Measurements from ENCODE around the gene CELF4.

Gene CELF4

DNA sequence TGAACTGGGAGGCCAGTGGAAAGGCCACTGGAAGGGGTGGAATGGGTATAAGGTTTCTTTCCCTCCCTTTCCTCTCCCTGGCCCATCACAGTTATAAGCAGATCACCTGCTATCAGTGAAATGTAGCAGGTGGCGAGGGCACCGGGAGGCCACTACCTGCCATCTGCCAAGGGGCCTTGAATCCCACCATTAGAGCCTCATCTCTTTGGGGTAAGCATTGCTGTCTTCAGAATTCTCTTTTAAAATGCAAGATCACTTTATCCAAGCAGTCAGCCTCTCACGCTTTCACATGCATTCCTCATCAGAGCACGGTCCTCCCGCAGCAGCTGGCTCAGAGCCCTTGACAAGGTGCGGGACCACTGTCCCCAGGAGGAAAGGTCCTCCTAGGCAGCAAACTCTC, 268.5 kb downstream of the CELF4 start:
- Histone ChIP-seq H3K4me1 (ENCODE audit: insufficient read depth, low read length) (peaks cover 9% of the 10 kb centered on the region; the same call in 1 of the 2 replicates), H3K9ac (ENCODE audit: low read depth, low read length) (no peak overlapping the region), H3K36me3 (ENCODE audit: insufficient read depth, low read length) (no peaks in the 10 kb centered on the region), H3K9me3 (ENCODE audit: control insufficient read depth, insufficient read depth, low read length) (no peaks in the 10 kb centered on the region)

DNA sequence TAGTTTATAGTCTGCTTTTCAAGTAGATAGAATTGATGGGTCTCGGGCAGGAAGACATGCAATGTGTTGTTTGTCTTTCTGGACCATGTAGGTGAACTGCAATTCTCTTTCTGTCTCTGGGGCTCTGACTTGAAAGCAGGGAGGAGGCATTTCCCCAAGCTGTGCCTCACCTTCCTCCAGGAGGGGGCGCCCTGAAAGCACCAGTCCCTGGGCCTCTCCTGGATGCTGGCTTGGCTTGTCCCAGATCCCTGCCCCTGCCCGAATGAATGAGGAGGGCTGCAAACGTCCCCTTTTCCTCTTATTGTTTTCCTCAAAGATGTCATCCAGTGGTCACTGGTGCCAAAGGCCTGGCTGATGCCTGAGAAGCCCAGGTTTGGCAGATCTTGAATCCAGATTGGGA, 270.6 kb downstream of the CELF4 start:
- no peaks in the 10 kb centered on the region for H3K36me3 ChIP-seq (ENCODE audit: insufficient read depth, low read length)
- H3K9ac ChIP-seq (ENCODE audit: low read depth, low read length): no peak overlapping the region
- H3K4me1 ChIP-seq (ENCODE audit: insufficient read depth, low read length): peaks cover 9% of the 10 kb centered on the region; the same call in 1 of the 2 replicates
- no peaks in the 10 kb centered on the region for H3K9me3 ChIP-seq (ENCODE audit: control insufficient read depth, insufficient read depth, low read length)

GRCh38 chr18:37293359-37293758, 272.2 kb downstream of the CELF4 start:
- H3K36me3 ChIP-seq (ENCODE audit: insufficient read depth, low read length): no peaks in the 10 kb centered on the region
- H3K9me3 ChIP-seq (ENCODE audit: control insufficient read depth, insufficient read depth, low read length): no peaks in the 10 kb centered on the region
- no peaks in the 10 kb centered on the region for H3K4me1 ChIP-seq (ENCODE audit: insufficient read depth, low read length)
- H3K9ac ChIP-seq (ENCODE audit: low read depth, low read length): no peak overlapping the region

DNA sequence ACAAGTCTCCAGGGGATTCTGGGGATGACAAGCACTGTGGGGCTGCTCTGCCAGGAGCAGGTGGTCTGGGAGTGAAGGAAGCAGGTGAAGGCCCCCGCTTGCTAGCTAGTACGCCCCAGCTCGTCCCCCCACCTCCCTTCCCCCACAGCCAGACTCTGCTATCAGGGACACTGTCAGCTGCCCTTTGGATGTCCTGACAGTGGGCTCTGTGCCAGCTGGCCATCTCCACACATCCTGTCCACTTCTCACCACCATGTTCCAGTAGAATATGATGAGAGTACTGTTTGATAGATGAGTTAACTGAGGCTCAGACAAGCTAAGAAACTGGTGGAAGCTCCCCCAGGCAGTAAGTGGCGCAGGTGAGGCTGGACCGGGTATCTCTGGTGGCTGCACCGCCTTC, 276.2 kb downstream of the CELF4 start:
- Histone ChIP-seq H3K9ac (ENCODE audit: low read depth, low read length) (no peak overlapping the region), H3K4me1 (ENCODE audit: insufficient read depth, low read length) (no peaks in the 10 kb centered on the region), H3K9me3 (ENCODE audit: control insufficient read depth, insufficient read depth, low read length) (no peaks in the 10 kb centered on the region), H3K36me3 (ENCODE audit: insufficient read depth, low read length) (no peaks in the 10 kb centered on the region)

DNA sequence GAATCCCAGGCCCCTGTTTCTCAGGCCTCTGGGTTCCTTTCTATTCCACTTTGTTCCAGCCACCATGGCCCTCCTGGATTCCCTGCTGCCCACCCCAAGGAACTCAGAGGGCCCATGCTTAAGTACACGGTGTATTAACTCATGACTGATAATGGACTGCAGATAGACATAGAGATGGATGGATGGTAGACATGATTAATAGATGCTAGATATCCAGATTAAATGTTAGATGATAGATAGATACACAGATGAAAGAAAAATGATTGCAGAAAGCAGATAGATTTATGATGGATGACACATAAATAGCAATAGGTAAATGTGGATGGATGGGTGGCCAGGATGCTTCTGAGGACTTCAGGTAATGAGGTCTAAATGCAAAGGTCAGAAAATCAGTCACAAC, 278.0 kb downstream of the CELF4 start:
- Histone ChIP-seq H3K4me1 (ENCODE audit: insufficient read depth, low read length) (no peaks in the 10 kb centered on the region), H3K36me3 (ENCODE audit: insufficient read depth, low read length) (no peaks in the 10 kb centered on the region), H3K9ac (ENCODE audit: low read depth, low read length) (no peak overlapping the region), H3K9me3 (ENCODE audit: control insufficient read depth, insufficient read depth, low read length) (no peaks in the 10 kb centered on the region)

DNA sequence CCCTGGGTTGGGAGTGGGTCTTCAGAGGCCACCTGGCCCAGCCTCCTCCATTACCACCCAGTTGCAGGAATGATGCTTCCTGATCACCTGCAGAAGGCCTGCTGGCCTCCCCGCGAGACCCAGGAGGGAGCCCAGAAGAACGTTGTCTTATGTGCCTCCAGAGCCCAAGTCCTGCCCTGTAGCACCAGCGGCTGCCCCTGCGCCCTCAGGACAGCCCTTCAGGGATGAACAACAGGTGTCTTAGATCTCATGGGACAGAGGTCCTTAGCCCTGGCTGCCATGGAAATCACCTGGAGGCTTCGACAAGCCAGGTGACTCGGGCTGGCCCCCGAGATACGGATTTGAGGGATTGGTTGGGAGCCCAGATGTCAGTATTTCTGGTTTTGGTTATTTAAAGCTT, 278.8 kb downstream of the CELF4 start:
- H3K4me1 ChIP-seq (ENCODE audit: insufficient read depth, low read length): no peaks in the 10 kb centered on the region
- H3K9ac ChIP-seq (ENCODE audit: low read depth, low read length): no peak overlapping the region
- no peaks in the 10 kb centered on the region for H3K36me3 ChIP-seq (ENCODE audit: insufficient read depth, low read length)
- H3K9me3 ChIP-seq (ENCODE audit: control insufficient read depth, insufficient read depth, low read length): no peaks in the 10 kb centered on the region

- no peaks in the 10 kb centered on the region for H3K9me3 ChIP-seq (ENCODE audit: control insufficient read depth, insufficient read depth, low read length)
- no peaks in the 10 kb centered on the region for H3K4me1 ChIP-seq (ENCODE audit: insufficient read depth, low read length)
- H3K36me3 ChIP-seq (ENCODE audit: insufficient read depth, low read length): no peaks in the 10 kb centered on the region
- no peak overlapping the region for H3K9ac ChIP-seq (ENCODE audit: low read depth, low read length)
These were observed 279.8 kb downstream of the CELF4 start for GRCh38 chr18:37285825-37286224.

GRCh38 chr18:37284260-37284659, 281.3 kb downstream of the CELF4 start:
- Histone ChIP-seq H3K9me3 (ENCODE audit: control insufficient read depth, insufficient read depth, low read length) (no peaks in the 10 kb centered on the region), H3K36me3 (ENCODE audit: insufficient read depth, low read length) (no peaks in the 10 kb centered on the region), H3K4me1 (ENCODE audit: insufficient read depth, low read length) (no peaks in the 10 kb centered on the region), H3K9ac (ENCODE audit: low read depth, low read length) (no peak overlapping the region)

DNA sequence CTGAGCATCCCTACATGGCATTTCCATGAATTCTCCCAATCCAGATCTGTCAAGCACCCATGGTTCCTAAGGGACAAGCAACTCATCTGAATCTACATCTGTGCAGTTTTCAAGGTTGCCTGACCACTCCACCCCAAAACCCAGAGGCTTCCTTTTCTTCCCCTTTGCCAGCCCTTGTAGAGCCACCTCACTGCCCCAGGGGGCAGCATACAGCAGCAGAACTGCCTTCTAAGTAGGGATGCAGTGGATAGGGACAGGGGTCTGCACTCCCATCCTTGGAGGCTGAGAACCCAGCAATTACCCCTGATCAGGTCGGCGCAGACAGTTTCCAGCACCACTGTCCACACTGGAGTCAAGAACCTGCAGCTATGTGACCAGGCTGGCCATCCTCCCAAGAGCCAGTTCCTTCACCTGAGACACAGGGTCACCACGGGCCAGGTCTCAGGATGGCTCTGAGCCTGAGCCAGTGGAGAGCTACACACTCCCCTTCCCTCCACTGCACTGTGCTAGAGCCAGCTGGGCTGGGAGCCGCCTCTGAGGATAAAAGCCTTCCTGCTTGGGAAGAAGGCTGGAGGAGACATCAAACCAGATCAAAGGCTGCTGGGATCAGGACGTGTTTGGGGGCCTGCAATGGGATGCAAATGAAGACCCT, 283.1 kb downstream of the CELF4 start:
- H3K9me3 ChIP-seq (ENCODE audit: control insufficient read depth, insufficient read depth, low read length): no peaks in the 10 kb centered on the region
- no peak overlapping the region for H3K9ac ChIP-seq (ENCODE audit: low read depth, low read length)
- H3K4me1 ChIP-seq (ENCODE audit: insufficient read depth, low read length): no peaks in the 10 kb centered on the region
- H3K36me3 ChIP-seq (ENCODE audit: insufficient read depth, low read length): no peaks in the 10 kb centered on the region

DNA sequence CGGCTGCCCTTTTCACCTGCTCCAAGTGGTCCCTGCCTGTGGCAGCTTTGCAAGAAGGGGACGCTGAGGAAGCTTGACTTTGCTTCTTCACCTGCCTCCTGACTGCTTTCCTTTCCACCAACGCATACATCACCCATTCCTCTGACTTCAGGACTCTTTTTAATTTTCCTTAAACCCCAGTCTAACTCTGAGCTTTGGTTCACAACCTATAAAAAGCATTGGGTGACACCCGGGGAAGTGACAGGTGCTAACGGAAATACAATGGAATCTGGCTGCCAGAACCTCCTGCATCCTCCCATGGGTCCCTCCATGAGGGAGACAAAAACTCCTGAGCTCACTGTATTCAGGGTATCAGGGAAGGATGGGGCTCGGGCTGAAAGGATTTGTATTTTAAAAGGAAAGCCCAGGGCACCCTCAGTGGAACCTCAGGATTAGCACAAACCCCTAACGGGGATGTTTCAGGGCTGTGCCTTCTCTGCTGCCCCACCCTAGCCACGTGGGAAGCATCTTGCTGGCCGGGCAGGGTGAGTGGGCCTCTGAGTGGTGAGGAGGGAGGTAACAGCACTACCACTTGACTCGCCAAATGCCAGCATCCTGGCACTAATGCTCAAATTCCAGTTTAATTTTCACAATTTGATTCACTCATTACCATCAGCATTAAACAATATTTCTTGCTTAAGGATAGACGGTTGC, 284.8 kb downstream of the CELF4 start:
- Histone ChIP-seq H3K9ac (ENCODE audit: low read depth, low read length) (no peak overlapping the region), H3K4me1 (ENCODE audit: insufficient read depth, low read length) (no peaks in the 10 kb centered on the region), H3K36me3 (ENCODE audit: insufficient read depth, low read length) (no peaks in the 10 kb centered on the region), H3K9me3 (ENCODE audit: control insufficient read depth, insufficient read depth, low read length) (no peaks in the 10 kb centered on the region)

DNA sequence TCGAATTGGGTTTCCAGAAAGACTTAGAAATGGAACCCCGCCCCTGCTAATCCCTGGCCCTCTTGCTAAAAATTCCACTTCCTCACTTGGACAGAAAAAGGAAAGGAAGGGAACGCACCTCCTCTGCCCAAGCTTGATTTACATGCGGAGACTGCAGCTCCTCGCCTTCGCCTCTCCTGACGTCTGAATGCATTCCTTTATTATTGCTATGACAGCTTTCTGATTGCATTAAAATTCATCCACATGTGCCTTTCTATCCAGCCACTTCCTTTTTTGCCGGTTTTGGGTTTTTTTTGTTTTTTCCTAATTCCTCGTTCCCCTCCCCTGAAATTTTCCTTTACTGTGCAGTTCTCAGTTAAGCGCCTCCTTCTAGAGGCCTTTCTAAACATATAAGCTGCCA, 287.8 kb downstream of the CELF4 start:
- Histone ChIP-seq H3K4me1 (ENCODE audit: insufficient read depth, low read length) (no peaks in the 10 kb centered on the region), H3K36me3 (ENCODE audit: insufficient read depth, low read length) (no peaks in the 10 kb centered on the region), H3K9ac (ENCODE audit: low read depth, low read length) (no peak overlapping the region), H3K9me3 (ENCODE audit: control insufficient read depth, insufficient read depth, low read length) (no peaks in the 10 kb centered on the region)

DNA sequence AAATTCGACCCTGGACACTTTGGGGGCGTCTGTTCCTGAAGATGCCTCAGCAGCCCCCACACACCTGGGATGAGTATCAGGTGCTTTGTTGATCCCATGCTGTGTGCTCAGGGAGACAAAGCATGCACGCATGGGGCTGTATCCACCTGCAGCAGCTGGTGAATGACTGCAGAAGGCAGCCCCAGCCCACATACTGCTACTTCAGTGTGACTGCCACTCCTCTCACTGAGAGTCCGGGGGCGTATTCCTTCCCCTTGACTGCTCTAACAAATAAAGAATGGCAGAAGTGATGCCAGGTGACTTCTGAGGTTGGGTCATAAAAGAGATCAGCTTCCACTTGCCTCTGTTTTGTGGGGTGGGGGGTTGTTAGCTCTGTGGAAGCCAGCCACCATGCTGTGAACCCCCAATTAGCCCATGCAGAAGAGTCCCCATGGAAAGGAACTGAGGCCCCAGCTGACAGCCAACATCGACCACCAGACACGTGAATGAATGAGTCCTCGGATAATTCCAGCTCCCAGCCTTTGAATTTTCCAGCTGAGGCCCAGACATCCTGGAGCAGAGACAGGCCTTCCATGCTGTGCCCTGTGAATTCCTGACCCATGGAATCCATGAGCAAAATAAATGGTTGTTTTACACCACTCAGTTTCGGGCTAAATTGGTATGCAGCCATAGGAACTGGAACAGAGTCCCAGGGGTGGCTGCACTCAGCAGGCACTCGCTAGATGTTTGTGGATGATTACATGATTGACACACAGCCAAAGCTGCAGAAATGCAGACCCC, 289.3 kb downstream of the CELF4 start:
- Histone ChIP-seq H3K9ac (ENCODE audit: low read depth, low read length) (no peak overlapping the region), H3K9me3 (ENCODE audit: control insufficient read depth, insufficient read depth, low read length) (no peaks in the 10 kb centered on the region), H3K36me3 (ENCODE audit: insufficient read depth, low read length) (no peaks in the 10 kb centered on the region), H3K4me1 (ENCODE audit: insufficient read depth, low read length) (no peaks in the 10 kb centered on the region)

DNA sequence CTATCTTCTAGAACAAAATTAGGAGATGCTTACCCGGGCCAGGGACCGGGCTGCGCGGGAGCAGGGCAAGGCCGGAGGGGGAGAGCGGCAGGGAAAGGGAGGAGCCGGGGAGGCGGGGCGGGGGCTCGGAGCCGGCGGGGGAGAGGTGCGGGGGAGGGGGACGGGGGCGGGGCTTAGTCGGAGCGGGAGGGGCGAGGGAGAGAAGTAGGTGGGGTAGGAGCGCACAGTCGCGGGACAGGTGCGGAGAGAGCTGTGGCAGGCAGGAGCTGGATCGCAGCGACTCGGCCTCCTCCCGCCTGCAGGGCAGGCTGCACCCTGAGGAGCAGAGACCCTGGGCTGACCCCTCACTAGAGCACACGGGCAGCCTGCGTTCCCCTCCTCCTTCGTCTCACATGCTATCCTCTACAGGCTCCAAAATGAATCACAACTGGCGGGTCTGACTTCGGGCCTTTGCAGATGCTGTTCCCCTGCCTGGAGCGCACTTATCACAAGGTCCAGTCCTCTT, 290.3 kb downstream of the CELF4 start:
- H3K36me3 ChIP-seq (ENCODE audit: insufficient read depth, low read length): no peaks in the 10 kb centered on the region
- H3K9me3 ChIP-seq (ENCODE audit: control insufficient read depth, insufficient read depth, low read length): no peaks in the 10 kb centered on the region
- no peaks in the 10 kb centered on the region for H3K4me1 ChIP-seq (ENCODE audit: insufficient read depth, low read length)
- H3K9ac ChIP-seq (ENCODE audit: low read depth, low read length): no peak overlapping the region

- Histone ChIP-seq H3K9ac (ENCODE audit: low read depth, low read length) (no peak overlapping the region), H3K4me1 (ENCODE audit: insufficient read depth, low read length) (no peaks in the 10 kb centered on the region), H3K36me3 (ENCODE audit: insufficient read depth, low read length) (no peaks in the 10 kb centered on the region), H3K9me3 (ENCODE audit: control insufficient read depth, insufficient read depth, low read length) (no peaks in the 10 kb centered on the region)
These were observed 291.0 kb downstream of the CELF4 start for GRCh38 chr18:37274309-37275236.
